Measurements from ENCODE around the gene CMC2.

GRCh38 chr16:80958284-80958683 lies 48.4 kb downstream of the CMC2 start:
- TF ChIP-seq, protein P1, sequence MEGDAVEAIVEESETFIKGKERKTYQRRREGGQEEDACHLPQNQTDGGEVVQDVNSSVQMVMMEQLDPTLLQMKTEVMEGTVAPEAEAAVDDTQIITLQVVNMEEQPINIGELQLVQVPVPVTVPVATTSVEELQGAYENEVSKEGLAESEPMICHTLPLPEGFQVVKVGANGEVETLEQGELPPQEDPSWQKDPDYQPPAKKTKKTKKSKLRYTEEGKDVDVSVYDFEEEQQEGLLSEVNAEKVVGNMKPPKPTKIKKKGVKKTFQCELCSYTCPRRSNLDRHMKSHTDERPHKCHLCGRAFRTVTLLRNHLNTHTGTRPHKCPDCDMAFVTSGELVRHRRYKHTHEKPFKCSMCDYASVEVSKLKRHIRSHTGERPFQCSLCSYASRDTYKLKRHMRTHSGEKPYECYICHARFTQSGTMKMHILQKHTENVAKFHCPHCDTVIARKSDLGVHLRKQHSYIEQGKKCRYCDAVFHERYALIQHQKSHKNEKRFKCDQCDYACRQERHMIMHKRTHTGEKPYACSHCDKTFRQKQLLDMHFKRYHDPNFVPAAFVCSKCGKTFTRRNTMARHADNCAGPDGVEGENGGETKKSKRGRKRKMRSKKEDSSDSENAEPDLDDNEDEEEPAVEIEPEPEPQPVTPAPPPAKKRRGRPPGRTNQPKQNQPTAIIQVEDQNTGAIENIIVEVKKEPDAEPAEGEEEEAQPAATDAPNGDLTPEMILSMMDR (IDR thresholded peaks at IDR 0.05 in 8 of 11, conservative IDR thresholded peaks at IDR 0.05 in 3 of 11): no peak
- no peak for TF ChIP-seq POLR2A (IDR thresholded peaks at IDR 0.05)

Data from spleen (tissue), 7 donors.